ENCODE measurements around the gene OR52H1. TPM values are rescaled to one million over a fixed set of nuclear protein-coding genes. Genes with fewer than 3 reads are reported as not detected.

Gene OR52H1
- total and polyA plus RNA-seq, 9 of the 15 experiments (the other 6 are each of a cell fraction or from before 2014, with no cell fraction given): 0.15 TPM; not detected in 8

- no peak for TF ChIP-seq PRPF4 (IDR thresholded peaks at IDR 0.05; ENCODE audit: insufficient read depth, low read depth, low read length, poor library complexity, severe bottlenecking)
- TF ChIP-seq ZNF586 (CRISPR knock-in tag; conservative IDR thresholded peaks at IDR 0.05): no peak
- no peak for TF ChIP-seq ZNF778 (CRISPR knock-in tag; IDR thresholded peaks at IDR 0.05)
- TF ChIP-seq ZNF232 (CRISPR knock-in tag; IDR thresholded peaks at IDR 0.05): no peak
- no peak for TF ChIP-seq SIN3A (IDR thresholded peaks at IDR 0.05; ENCODE audit: borderline replicate concordance in 2 of 2, control insufficient read depth in 1 of 2, low read depth in 2 of 2, low read length in 2 of 2)
- no peak for TF ChIP-seq MCM5 (IDR thresholded peaks at IDR 0.05; ENCODE audit: low read depth)
- TF ChIP-seq MTA3 (IDR thresholded peaks at IDR 0.05; ENCODE audit: borderline replicate concordance): no peak
- no peak for TF ChIP-seq ARID4B (CRISPR knock-in tag; IDR thresholded peaks at IDR 0.05)
- TF ChIP-seq CBX3 (IDR thresholded peaks at IDR 0.05; ENCODE audit: borderline replicate concordance in 1 of 2, low read length in 2 of 2): no peak
- TF ChIP-seq TBL1XR1 (IDR thresholded peaks at IDR 0.05; ENCODE audit: low read length in 2 of 2): no peak
- no peak for TF ChIP-seq ELF4 (CRISPR knock-in tag; IDR thresholded peaks at IDR 0.05)
- no peak for TF ChIP-seq FOXJ3 (CRISPR knock-in tag; IDR thresholded peaks at IDR 0.05)
- TF ChIP-seq RBM22 (IDR thresholded peaks at IDR 0.05; ENCODE audit: low read depth, low read length, poor library complexity, severe bottlenecking): no peak
- no peak for TF ChIP-seq JUND (IDR thresholded peaks at IDR 0.05; ENCODE audit: borderline replicate concordance, low read depth, low read length)
- TF ChIP-seq JUND (tag; IDR thresholded peaks at IDR 0.05; ENCODE audit: borderline replicate concordance, low read depth, low read length): no peak
- no TSS peak for BruUV-seq (replicated peaks)
- Histone ChIP-seq H2AFZ (ENCODE audit: low read depth, low read length) (no peak overlapping the region), H3K9me3 (replicated peaks; ENCODE audit: control insufficient read depth, insufficient read depth, low read depth, low read length) (no peaks in the 10 kb centered on the region), H3K9me1 (ENCODE audit: control insufficient read depth, insufficient read depth, low read length) (no peaks in the 10 kb centered on the region), H4K20me1 (replicated peaks; ENCODE audit: control insufficient read depth, insufficient read depth, low read length) (no peaks in the 10 kb centered on the region), H3K9ac (ENCODE audit: insufficient read depth in 1 of 2, low read depth in 2 of 2, low read length in 2 of 2) (0 out of 4 replicates have a peak overlapping the region, but pooled peaks of 1 of the 2 experiments have one; percentile 7), H3K27me3 (ENCODE audit: control insufficient read depth in 2 of 2, insufficient read depth in 2 of 2, low read length in 2 of 2) (peaks cover 0 to 7% of the 10 kb centered on the region in 2 experiments; a peak in 1 of 5 replicates), H3K27ac (ENCODE audit: extremely low read depth, low read depth, low read length) (no peak overlapping the region), H3K36me3 (ENCODE audit: control insufficient read depth, insufficient read depth, low read length) (no peaks in the 10 kb centered on the region), H3K4me1 (replicated peaks in 1 of 2; ENCODE audit: control insufficient read depth in 2 of 2, insufficient read depth in 2 of 2, low read length in 2 of 2) (peaks cover 0 to 21% of the 10 kb centered on the region in 2 experiments; a peak in 4 of 5 replicates), H3K4me3 (no peak overlapping the region), H3K4me2 (ENCODE audit: insufficient read depth, low read length) (no peak overlapping the region), H3K79me2 (ENCODE audit: control insufficient read depth, insufficient read depth, low read length) (no peaks in the 10 kb centered on the region)
- FAIRE-seq: no peak
- CTCF ChIA-PET (ENCODE audit: low intra/inter-chr PET ratio): no interaction called here
- POLR2A ChIA-PET: interaction anchor here (0.9 to 1.7 kb wide), 3 partner anchors 10 to 22 kb away, joined by 3 to 17 read pairs (median 6); no protein-coding TSS in a partner anchor
- intact Hi-C loops (cut with micrococcal nuclease) (no loop called here), in situ Hi-C loops (cut with MboI) (no loop called here)
- DNase-seq (ENCODE audit: extremely low read depth in 1 of 4, low spot score in 3 of 4): no peak
- 54% methylated on average over 5 of the region's 5 CpGs for WGBS (ENCODE audit: insufficient coverage, low coverage, missing lambda C conversion rate)
- ATAC-seq: no peak
Measured at GRCh38 chr11:5527716-5528115, 20.6 kb downstream of the OR52H1 start.
